ENCODE measurements around the gene NXPH3. TPM values are rescaled to one million over a fixed set of nuclear protein-coding genes. Genes with fewer than 3 reads are reported as not detected.

Gene NXPH3
- not detected in 2 replicates for total RNA-seq

DNA sequence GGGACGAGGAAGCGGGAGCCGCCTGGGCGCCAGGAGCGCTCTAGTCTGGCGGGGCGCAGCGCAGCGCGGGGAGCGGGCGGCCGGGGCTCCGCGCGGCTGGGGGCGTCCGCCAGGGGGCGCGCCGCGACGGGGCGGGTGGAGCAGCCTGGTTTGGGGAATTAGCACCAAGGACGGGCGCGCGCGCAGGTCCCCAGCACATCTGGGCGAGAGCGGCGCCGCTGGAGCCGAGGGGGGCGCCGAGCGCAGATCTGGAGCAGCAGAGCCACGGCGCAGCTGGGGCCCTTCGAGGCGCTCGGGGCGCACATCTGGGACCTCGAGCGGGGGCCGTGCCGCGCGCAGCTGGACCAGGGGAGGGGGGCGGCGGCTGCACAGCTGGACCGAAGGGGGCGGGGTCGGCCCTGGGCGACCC, at the start of gene NXPH3:
NXPH3 (plus strand) TSS at position 193 of the 409 bp plus-strand sequence. CDS start 349 bp downstream, outside the sequence.
- Mint-ChIP-seq H3K4me1 (peaks cover 11% of the 10 kb centered on the region), H3K27me3 (peaks cover 42% of the 10 kb centered on the region), H3K27ac (no peak within 1 kb of the TSS), H3K9me3 (no peaks in the 10 kb centered on the region), H3K36me3 (ENCODE audit: low read depth) (no peaks in the 10 kb centered on the region), H3K4me3 (peak within 1 kb of the TSS; percentile 77)
- ChIA-PET CTCF (interaction anchor here (1.4 to 6.5 kb wide), 3 partner anchors 8 to 121 kb away, joined by 3 to 55 read pairs (median 4); no protein-coding TSS in a partner anchor), POLR2A (no interaction called here)
- intact Hi-C loops (cut with micrococcal nuclease), result no loop called here
- ATAC-seq (ENCODE audit: low read depth) (peak; percentile 74), DNase-seq (peak; percentile 56)
- TF ChIP-seq, protein P1, sequence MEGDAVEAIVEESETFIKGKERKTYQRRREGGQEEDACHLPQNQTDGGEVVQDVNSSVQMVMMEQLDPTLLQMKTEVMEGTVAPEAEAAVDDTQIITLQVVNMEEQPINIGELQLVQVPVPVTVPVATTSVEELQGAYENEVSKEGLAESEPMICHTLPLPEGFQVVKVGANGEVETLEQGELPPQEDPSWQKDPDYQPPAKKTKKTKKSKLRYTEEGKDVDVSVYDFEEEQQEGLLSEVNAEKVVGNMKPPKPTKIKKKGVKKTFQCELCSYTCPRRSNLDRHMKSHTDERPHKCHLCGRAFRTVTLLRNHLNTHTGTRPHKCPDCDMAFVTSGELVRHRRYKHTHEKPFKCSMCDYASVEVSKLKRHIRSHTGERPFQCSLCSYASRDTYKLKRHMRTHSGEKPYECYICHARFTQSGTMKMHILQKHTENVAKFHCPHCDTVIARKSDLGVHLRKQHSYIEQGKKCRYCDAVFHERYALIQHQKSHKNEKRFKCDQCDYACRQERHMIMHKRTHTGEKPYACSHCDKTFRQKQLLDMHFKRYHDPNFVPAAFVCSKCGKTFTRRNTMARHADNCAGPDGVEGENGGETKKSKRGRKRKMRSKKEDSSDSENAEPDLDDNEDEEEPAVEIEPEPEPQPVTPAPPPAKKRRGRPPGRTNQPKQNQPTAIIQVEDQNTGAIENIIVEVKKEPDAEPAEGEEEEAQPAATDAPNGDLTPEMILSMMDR (IDR thresholded peaks at IDR 0.05), result no peak

DNA sequence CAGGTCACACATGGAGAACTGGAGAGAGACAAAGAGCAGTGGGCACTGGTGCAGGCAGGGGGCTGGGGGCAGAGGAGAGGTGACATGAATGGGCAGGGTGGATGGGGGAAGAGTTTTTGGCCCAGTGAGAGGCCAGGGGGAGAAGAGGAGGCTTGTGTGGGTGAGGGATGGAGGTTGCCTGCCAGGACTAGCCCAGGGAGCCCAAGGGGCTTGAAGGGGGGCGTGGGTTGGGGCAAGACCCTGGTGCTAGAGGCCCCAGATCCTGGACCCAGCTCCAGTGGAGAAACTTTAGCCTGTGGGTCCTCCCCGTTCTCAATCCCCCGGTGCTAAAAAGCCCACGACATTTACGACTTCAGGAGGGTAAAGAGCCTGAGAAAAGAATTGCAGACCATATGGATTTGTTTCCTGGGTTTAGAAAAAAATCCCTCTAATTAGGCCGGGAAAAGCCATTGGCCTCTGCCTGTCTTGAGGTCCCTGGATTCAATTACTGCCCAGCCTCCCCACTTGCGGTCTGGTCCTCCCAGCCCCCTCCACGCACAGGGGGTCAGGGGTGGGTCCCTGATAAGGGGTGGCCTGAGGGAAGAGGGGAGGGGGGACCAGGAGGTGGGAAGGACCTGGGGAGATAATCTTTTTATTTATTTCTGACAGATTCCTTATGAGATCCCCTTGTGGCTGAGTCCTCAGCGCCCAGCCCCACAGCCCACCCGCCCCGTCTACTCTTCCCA, 47.6 kb upstream of the NXPH3 start:
- H3K27ac Mint-ChIP-seq, result no peak overlapping the region
- peaks cover 2% of the 10 kb centered on the region for H3K4me1 Mint-ChIP-seq
- POLR2A ChIA-PET, result no interaction called here
- TF ChIP-seq, protein P1 (IDR thresholded peaks at IDR 0.05), result no peak
- CTCF ChIA-PET, result no interaction called here
- ATAC-seq (ENCODE audit: low read depth) (no peak), DNase-seq (no peak)
- no peaks in the 10 kb centered on the region for H3K36me3 Mint-ChIP-seq (ENCODE audit: low read depth)
- no peaks in the 10 kb centered on the region for H3K9me3 Mint-ChIP-seq
- intact Hi-C loops (cut with micrococcal nuclease), result no loop called here
- no peak overlapping the region for H3K4me3 Mint-ChIP-seq
- peaks cover 22% of the 10 kb centered on the region for H3K27me3 Mint-ChIP-seq

- Mint-ChIP-seq H3K27ac (no peak overlapping the region), H3K4me1 (no peaks in the 10 kb centered on the region), H3K4me3 (no peak overlapping the region), H3K36me3 (ENCODE audit: low read depth) (no peaks in the 10 kb centered on the region), H3K9me3 (no peaks in the 10 kb centered on the region), H3K27me3 (peaks cover 28% of the 10 kb centered on the region)
- intact Hi-C loops (cut with micrococcal nuclease), result no loop called here
- DNase-seq (no peak), ATAC-seq (ENCODE audit: low read depth) (no peak)
- TF ChIP-seq, protein P1 (IDR thresholded peaks at IDR 0.05), result no peak
- ChIA-PET POLR2A (interaction anchor here (0.7 kb wide), 1 partner anchor 817 kb away, joined by 3 read pairs; no protein-coding TSS in a partner anchor), CTCF (interaction anchor here (1.3 kb wide), 1 partner anchor 33 kb away, joined by 3 read pairs; no protein-coding TSS in a partner anchor)
Observed at GRCh38 chr17:49528966-49529365, 46.7 kb upstream of the NXPH3 start.

DNA sequence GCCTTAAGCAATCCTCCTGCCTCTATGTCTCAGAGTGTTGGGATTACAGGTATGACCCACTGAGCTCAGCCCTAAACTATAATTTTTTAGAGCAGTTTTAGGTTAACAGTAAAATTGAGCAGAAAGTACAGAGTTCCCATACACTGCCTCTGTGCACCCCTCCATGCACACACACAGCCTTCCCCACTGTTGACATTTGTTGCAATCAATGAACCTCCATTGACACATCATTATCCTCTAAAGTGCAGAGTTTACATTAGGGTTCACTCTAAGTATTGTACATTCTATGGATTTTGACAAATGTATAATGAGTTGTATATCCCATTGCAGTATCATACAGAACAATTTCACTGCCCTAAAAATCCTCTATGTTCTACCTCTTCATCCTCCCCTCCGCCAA, 45.6 kb upstream of the NXPH3 start:
- ChIA-PET POLR2A (interaction anchor here (0.5 to 0.7 kb wide), 2 partner anchors 1200 to 1247 kb away, joined by 3 to 4 read pairs; no protein-coding TSS in a partner anchor), CTCF (interaction anchor here (1.3 kb wide), 1 partner anchor 34 kb away, joined by 3 read pairs; no protein-coding TSS in a partner anchor)
- H3K27ac Mint-ChIP-seq, result no peak overlapping the region
- intact Hi-C loops (cut with micrococcal nuclease), result no loop called here
- H3K27me3 Mint-ChIP-seq, result peaks cover 31% of the 10 kb centered on the region
- TF ChIP-seq, protein P1 (IDR thresholded peaks at IDR 0.05), result no peak
- ATAC-seq (ENCODE audit: low read depth) (no peak), DNase-seq (no peak)
- no peaks in the 10 kb centered on the region for H3K9me3 Mint-ChIP-seq
- no peaks in the 10 kb centered on the region for H3K36me3 Mint-ChIP-seq (ENCODE audit: low read depth)
- no peaks in the 10 kb centered on the region for H3K4me1 Mint-ChIP-seq
- no peak overlapping the region for H3K4me3 Mint-ChIP-seq

DNA sequence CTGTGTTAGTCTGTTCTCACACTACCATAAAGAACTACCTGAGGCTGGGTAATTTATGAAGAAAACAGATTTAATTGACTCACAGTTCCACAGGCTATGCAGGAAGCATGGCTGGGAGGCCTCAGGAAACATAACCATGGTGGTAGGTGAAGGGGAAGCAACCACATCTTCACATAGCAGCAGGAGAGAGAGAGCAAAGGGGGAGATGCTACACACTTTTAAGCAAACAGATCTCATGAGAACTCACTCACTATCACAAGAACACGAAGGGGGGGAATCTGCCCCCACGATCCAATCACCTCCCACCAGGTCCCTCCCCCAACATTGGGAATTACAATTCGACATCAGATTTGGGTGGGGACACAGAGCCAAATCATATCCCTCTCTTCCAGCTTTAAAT, 31.8 kb upstream of the NXPH3 start:
- POLR2A ChIA-PET, result no interaction called here

More for the DNA sequence above, 31.8 kb upstream of the NXPH3 start:
- intact Hi-C loops (cut with micrococcal nuclease), result no loop called here
- no peaks in the 10 kb centered on the region for H3K4me1 Mint-ChIP-seq
- CTCF ChIA-PET, result no interaction called here
- ATAC-seq (ENCODE audit: low read depth) (no peak), DNase-seq (no peak)
- H3K36me3 Mint-ChIP-seq (ENCODE audit: low read depth), result no peaks in the 10 kb centered on the region
- H3K9me3 Mint-ChIP-seq, result peaks cover 15% of the 10 kb centered on the region
- TF ChIP-seq, protein P1 (IDR thresholded peaks at IDR 0.05), result no peak
- H3K27me3 Mint-ChIP-seq, result peaks cover 15% of the 10 kb centered on the region
- no peak overlapping the region for H3K27ac Mint-ChIP-seq
- H3K4me3 Mint-ChIP-seq, result no peak overlapping the region
